Measurements from ENCODE around the gene FHL2.

FHL2 gene

GRCh38 chr2:105375001-105375561 is 23.8 kb downstream of the FHL2 start:
- TF ChIP-seq OSR1 (CRISPR knock-in tag; IDR thresholded peaks at IDR 0.05) (no peak), ZNF565 (CRISPR knock-in tag; conservative IDR thresholded peaks at IDR 0.05; ENCODE audit: low read depth) (no peak), ZFP30 (CRISPR knock-in tag; IDR thresholded peaks at IDR 0.05) (no peak)
- ATAC-seq = no peak

GRCh38 chr2:105373895-105374401 is 24.9 kb downstream of the FHL2 start:
- ATAC-seq = no peak

DNA sequence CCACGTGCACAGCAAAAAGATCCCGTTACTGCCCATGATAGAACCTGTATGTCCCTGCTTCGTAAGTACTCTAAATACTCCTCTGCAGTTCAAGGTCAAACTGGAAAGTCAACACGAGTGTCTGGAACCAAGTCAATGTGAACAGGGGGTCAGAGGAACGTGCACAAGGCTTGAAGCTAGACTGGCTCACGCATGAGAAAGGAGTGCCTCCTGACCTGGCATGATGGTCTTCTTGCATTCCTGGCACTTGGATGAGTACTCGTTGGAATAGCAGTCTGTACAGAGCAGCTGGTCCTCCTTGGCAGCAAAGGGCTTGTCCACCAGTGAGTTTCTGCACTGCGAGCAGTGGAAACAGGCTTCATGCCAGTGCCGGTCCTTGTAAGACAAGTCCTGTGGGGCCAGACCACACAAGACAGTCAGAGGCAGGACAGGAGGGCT is 25.5 kb downstream of the FHL2 start:
- no peak for TF ChIP-seq TSHZ2 (CRISPR knock-in tag; IDR thresholded peaks at IDR 0.05)
- TF ChIP-seq SNAI2 (CRISPR knock-in tag; IDR thresholded peaks at IDR 0.05) = no peak
- TF ChIP-seq, protein P1, sequence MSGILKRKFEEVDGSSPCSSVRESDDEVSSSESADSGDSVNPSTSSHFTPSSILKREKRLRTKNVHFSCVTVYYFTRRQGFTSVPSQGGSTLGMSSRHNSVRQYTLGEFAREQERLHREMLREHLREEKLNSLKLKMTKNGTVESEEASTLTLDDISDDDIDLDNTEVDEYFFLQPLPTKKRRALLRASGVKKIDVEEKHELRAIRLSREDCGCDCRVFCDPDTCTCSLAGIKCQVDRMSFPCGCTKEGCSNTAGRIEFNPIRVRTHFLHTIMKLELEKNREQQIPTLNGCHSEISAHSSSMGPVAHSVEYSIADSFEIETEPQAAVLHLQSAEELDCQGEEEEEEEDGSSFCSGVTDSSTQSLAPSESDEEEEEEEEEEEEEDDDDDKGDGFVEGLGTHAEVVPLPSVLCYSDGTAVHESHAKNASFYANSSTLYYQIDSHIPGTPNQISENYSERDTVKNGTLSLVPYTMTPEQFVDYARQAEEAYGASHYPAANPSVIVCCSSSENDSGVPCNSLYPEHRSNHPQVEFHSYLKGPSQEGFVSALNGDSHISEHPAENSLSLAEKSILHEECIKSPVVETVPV (CRISPR knock-in tag; IDR thresholded peaks at IDR 0.05) = no peak
- no peak for TF ChIP-seq ESRRG (CRISPR knock-in tag; IDR thresholded peaks at IDR 0.05)
- TF ChIP-seq PATZ1 (CRISPR knock-in tag; IDR thresholded peaks at IDR 0.05; ENCODE audit: borderline replicate concordance) = no peak
- TF ChIP-seq ZNF8 (CRISPR knock-in tag; IDR thresholded peaks at IDR 0.05) = no peak
- TF ChIP-seq OSR1 (CRISPR knock-in tag; IDR thresholded peaks at IDR 0.05) = no peak
- TF ChIP-seq CREB5 (CRISPR knock-in tag; IDR thresholded peaks at IDR 0.05; ENCODE audit: low read depth) = no peak
- TF ChIP-seq ARNTL (CRISPR knock-in tag; IDR thresholded peaks at IDR 0.05; ENCODE audit: borderline replicate concordance, low read depth) = no peak
- TF ChIP-seq TCF4 (CRISPR knock-in tag; IDR thresholded peaks at IDR 0.05; ENCODE audit: borderline replicate concordance) = no peak
- TF ChIP-seq ZNF70 (CRISPR knock-in tag; IDR thresholded peaks at IDR 0.05) = no peak
- TF ChIP-seq ZC3H10 (CRISPR knock-in tag; IDR thresholded peaks at IDR 0.05) = no peak
- no peak for TF ChIP-seq GLIS3 (CRISPR knock-in tag; IDR thresholded peaks at IDR 0.05)
- no peak for TF ChIP-seq TOX (CRISPR knock-in tag; IDR thresholded peaks at IDR 0.05; ENCODE audit: borderline replicate concordance)
- TF ChIP-seq ZNF565 (CRISPR knock-in tag; conservative IDR thresholded peaks at IDR 0.05; ENCODE audit: low read depth) = no peak
- TF ChIP-seq ZFP30 (CRISPR knock-in tag; IDR thresholded peaks at IDR 0.05) = no peak
- no peak for TF ChIP-seq ISL1 (CRISPR knock-in tag; IDR thresholded peaks at IDR 0.05)
- ATAC-seq = no peak

More at GRCh38 chr2:105373895-105374401, 24.9 kb downstream of the FHL2 start:
- TF ChIP-seq CREB5 (CRISPR knock-in tag; IDR thresholded peaks at IDR 0.05; ENCODE audit: low read depth) (no peak), RARB (CRISPR knock-in tag; IDR thresholded peaks at IDR 0.05) (no peak)

- TF ChIP-seq SNAI2 (CRISPR knock-in tag; IDR thresholded peaks at IDR 0.05) (no peak), ZNF8 (CRISPR knock-in tag; IDR thresholded peaks at IDR 0.05) (no peak), TCF4 (CRISPR knock-in tag; IDR thresholded peaks at IDR 0.05; ENCODE audit: borderline replicate concordance) (no peak), RARB (CRISPR knock-in tag; IDR thresholded peaks at IDR 0.05) (no peak), PPARA (CRISPR knock-in tag; IDR thresholded peaks at IDR 0.05; ENCODE audit: borderline replicate concordance) (no peak), ZFP3 (CRISPR knock-in tag; IDR thresholded peaks at IDR 0.05) (no peak), TOX (CRISPR knock-in tag; IDR thresholded peaks at IDR 0.05; ENCODE audit: borderline replicate concordance) (no peak), GLIS3 (CRISPR knock-in tag; IDR thresholded peaks at IDR 0.05) (no peak)
- TF ChIP-seq, protein P2, sequence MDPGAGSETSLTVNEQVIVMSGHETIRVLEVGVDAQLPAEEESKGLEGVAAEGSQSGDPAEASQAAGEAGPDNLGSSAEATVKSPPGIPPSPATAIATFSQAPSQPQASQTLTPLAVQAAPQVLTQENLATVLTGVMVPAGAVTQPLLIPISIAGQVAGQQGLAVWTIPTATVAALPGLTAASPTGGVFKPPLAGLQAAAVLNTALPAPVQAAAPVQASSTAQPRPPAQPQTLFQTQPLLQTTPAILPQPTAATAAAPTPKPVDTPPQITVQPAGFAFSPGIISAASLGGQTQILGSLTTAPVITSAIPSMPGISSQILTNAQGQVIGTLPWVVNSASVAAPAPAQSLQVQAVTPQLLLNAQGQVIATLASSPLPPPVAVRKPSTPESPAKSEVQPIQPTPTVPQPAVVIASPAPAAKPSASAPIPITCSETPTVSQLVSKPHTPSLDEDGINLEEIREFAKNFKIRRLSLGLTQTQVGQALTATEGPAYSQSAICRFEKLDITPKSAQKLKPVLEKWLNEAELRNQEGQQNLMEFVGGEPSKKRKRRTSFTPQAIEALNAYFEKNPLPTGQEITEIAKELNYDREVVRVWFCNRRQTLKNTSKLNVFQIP (CRISPR knock-in tag; IDR thresholded peaks at IDR 0.05; ENCODE audit: borderline replicate concordance, low read depth) = no peak
- ATAC-seq = no peak
Measured at GRCh38 chr2:105371810-105372209, 27.0 kb downstream of the FHL2 start.
